ENCODE measurements around the gene FAM83D. TPM values are rescaled to one million over a fixed set of nuclear protein-coding genes. Genes with fewer than 3 reads are reported as not detected.

Gene FAM83D
- total and polyA plus RNA-seq, 2 of the 8 experiments (the other 6 are each of a cell fraction or from before 2014, with no cell fraction given), result 60.9 to 62.6 TPM

DNA sequence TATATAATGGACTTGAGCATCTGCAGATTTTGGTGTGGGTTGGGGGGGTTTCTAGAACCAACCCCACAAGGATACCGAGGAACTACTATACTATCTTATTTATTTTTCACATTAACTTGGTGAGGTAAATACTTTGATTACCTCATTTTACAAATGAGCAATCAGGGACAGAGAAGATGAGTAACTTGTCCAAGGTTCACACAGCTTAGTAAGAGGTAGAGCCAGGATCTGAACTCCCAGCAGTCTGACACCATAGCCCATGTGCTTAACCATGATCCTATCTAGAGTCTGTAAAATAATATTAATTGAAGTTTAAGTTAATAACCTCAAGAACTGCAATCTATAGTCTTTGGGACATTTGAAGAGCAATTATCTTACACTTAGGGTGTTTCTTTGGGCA lies 64.5 kb downstream of the FAM83D start (continued):
- TF ChIP-seq, protein P1, sequence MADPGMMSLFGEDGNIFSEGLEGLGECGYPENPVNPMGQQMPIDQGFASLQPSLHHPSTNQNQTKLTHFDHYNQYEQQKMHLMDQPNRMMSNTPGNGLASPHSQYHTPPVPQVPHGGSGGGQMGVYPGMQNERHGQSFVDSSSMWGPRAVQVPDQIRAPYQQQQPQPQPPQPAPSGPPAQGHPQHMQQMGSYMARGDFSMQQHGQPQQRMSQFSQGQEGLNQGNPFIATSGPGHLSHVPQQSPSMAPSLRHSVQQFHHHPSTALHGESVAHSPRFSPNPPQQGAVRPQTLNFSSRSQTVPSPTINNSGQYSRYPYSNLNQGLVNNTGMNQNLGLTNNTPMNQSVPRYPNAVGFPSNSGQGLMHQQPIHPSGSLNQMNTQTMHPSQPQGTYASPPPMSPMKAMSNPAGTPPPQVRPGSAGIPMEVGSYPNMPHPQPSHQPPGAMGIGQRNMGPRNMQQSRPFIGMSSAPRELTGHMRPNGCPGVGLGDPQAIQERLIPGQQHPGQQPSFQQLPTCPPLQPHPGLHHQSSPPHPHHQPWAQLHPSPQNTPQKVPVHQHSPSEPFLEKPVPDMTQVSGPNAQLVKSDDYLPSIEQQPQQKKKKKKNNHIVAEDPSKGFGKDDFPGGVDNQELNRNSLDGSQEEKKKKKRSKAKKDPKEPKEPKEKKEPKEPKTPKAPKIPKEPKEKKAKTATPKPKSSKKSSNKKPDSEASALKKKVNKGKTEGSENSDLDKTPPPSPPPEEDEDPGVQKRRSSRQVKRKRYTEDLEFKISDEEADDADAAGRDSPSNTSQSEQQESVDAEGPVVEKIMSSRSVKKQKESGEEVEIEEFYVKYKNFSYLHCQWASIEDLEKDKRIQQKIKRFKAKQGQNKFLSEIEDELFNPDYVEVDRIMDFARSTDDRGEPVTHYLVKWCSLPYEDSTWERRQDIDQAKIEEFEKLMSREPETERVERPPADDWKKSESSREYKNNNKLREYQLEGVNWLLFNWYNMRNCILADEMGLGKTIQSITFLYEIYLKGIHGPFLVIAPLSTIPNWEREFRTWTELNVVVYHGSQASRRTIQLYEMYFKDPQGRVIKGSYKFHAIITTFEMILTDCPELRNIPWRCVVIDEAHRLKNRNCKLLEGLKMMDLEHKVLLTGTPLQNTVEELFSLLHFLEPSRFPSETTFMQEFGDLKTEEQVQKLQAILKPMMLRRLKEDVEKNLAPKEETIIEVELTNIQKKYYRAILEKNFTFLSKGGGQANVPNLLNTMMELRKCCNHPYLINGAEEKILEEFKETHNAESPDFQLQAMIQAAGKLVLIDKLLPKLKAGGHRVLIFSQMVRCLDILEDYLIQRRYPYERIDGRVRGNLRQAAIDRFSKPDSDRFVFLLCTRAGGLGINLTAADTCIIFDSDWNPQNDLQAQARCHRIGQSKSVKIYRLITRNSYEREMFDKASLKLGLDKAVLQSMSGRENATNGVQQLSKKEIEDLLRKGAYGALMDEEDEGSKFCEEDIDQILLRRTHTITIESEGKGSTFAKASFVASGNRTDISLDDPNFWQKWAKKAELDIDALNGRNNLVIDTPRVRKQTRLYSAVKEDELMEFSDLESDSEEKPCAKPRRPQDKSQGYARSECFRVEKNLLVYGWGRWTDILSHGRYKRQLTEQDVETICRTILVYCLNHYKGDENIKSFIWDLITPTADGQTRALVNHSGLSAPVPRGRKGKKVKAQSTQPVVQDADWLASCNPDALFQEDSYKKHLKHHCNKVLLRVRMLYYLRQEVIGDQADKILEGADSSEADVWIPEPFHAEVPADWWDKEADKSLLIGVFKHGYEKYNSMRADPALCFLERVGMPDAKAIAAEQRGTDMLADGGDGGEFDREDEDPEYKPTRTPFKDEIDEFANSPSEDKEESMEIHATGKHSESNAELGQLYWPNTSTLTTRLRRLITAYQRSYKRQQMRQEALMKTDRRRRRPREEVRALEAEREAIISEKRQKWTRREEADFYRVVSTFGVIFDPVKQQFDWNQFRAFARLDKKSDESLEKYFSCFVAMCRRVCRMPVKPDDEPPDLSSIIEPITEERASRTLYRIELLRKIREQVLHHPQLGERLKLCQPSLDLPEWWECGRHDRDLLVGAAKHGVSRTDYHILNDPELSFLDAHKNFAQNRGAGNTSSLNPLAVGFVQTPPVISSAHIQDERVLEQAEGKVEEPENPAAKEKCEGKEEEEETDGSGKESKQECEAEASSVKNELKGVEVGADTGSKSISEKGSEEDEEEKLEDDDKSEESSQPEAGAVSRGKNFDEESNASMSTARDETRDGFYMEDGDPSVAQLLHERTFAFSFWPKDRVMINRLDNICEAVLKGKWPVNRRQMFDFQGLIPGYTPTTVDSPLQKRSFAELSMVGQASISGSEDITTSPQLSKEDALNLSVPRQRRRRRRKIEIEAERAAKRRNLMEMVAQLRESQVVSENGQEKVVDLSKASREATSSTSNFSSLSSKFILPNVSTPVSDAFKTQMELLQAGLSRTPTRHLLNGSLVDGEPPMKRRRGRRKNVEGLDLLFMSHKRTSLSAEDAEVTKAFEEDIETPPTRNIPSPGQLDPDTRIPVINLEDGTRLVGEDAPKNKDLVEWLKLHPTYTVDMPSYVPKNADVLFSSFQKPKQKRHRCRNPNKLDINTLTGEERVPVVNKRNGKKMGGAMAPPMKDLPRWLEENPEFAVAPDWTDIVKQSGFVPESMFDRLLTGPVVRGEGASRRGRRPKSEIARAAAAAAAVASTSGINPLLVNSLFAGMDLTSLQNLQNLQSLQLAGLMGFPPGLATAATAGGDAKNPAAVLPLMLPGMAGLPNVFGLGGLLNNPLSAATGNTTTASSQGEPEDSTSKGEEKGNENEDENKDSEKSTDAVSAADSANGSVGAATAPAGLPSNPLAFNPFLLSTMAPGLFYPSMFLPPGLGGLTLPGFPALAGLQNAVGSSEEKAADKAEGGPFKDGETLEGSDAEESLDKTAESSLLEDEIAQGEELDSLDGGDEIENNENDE (IDR thresholded peaks at IDR 0.05; ENCODE audit: insufficient replicate concordance, low read length), result no peak
- no peak for TF ChIP-seq SIN3A (conservative IDR thresholded peaks at IDR 0.05 in 1 of 2, IDR thresholded peaks at IDR 0.05 in 1 of 2; ENCODE audit: low read depth in 1 of 2, low read length in 2 of 2)
- TF ChIP-seq KDM4A (IDR thresholded peaks at IDR 0.05; ENCODE audit: low read depth, low read length, severe bottlenecking), result no peak
- no peak for TF ChIP-seq EP300 (IDR thresholded peaks at IDR 0.05; ENCODE audit: borderline replicate concordance in 1 of 2, low read depth in 2 of 2, low read length in 2 of 2)
- no peak for TF ChIP-seq RFX5 (IDR thresholded peaks at IDR 0.05; ENCODE audit: borderline replicate concordance, low read depth, low read length)
- no peak for TF ChIP-seq CHD1 (IDR thresholded peaks at IDR 0.05; ENCODE audit: low read depth, low read length)
- no peak for TF ChIP-seq CTBP2 (IDR thresholded peaks at IDR 0.05; ENCODE audit: borderline replicate concordance, insufficient read depth, insufficient read length, low read length)
- TF ChIP-seq, protein P2, sequence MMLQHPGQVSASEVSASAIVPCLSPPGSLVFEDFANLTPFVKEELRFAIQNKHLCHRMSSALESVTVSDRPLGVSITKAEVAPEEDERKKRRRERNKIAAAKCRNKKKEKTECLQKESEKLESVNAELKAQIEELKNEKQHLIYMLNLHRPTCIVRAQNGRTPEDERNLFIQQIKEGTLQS (IDR thresholded peaks at IDR 0.05; ENCODE audit: insufficient read depth, low read depth, low read length), result no peak
- no peak for TF ChIP-seq KDM5A (IDR thresholded peaks at IDR 0.05; ENCODE audit: low read length)
- no peak for TF ChIP-seq CREB1 (IDR thresholded peaks at IDR 0.05)
- no peak for TF ChIP-seq RBBP5 (IDR thresholded peaks at IDR 0.05; ENCODE audit: borderline replicate concordance, low read depth, low read length)
